Activated CD4-positive, alpha-beta T cell treated with anti-CD3 and anti-CD28 coated beads, Interleukin-2, Interleukin-6, amounts not matched to agents 100 ng/mL and 50 ng/mL, durations not matched to agents 16 hours and 8 hours (primary cell): ENCODE data around the gene ASPHD2.

Experiments used
- DNase-seq: peaks from one replicate; pipeline ENCODE4 v3.0.0-alpha.2; 2020

The ASPHD2 gene

DNA sequence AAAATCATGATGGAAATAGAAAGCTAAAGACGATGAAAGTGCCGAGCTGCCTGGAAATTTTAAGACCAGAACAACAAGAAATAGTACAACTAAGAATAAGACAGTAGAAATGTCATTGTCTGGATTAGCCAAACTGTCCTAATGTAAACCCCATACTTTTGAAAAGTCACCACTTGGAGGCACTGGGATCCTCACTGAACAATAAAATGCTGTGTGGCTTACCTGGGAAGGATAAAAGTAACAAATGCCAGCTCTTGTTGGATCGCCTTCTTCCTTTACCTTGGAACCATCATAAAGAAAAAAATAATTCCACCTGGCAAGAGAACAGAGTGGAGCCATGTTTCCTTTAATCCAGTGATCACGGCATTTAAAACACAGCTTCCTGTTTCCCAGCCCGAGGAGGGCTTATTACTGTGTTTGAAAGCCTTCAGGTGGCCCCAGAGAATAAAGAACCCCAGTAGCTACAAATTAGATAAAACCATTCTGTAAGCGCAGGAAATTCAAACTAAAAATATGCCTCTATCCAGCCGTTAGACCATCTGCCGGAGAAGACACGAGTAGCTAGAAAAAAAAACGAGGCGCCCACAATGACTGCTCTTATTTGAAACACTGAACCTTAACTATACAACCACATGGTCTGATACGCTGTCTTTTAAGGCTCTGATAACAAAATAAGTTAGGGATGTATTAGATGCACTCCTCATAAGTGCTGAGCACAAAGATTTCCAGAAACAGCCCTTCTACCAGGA, 50.2 kb downstream of the ASPHD2 start:
- no peak for DNase-seq

DNA sequence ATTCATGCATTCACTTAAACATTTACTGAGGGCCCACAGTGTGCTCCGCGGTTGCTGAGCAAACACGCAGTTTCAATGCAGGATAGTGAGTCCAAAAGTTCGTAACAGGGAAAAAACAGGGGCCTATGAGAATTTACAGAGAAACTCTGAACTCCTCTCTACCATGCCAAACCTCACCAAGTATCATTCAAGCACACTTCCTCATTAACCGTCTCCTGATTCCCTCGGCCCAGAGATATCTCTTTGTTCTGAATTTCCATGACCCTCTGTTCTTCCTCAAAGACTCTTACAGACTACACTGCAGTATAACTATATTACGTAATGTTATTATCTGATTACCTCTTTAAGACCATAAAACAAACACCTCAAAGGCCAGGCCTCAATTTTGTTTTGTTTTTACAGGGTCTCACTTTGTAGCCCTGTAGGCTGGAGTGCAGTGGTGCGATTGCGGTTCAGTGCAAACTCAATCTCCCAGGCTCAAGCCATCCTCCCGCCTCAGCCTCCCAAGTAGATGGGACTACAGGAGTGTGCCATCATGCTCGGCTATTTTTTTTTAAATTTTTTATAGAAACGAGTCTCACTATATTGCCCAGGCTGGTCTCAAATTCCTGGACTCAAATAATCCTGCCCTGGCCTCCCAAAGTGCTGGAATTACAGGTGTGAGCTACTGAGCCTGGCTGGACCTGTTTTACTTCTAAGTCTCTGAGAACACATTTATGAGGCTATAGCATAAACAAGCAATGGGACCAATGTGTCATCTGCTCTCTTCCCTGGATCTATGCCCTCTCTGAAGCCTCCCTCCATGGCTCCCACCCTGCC, 50.9 kb downstream of the ASPHD2 start:
- peak; percentile 25 for DNase-seq

DNA sequence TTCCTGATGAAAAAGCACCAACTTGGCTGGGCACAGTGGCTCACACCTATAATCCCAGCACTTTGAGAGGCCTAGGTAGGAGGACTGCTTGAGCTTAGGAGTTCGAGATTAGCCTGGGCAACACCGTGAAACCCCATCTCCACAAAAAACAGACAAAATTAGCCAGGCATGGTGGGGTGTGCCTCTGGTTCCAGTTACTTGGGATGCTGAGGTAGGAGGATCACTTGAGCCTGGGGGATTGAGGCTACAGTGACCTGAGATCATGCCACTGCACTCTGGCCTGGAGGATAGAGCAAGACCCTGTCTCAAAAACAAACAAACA, 51.5 kb downstream of the ASPHD2 start:
- DNase-seq = no peak

DNA sequence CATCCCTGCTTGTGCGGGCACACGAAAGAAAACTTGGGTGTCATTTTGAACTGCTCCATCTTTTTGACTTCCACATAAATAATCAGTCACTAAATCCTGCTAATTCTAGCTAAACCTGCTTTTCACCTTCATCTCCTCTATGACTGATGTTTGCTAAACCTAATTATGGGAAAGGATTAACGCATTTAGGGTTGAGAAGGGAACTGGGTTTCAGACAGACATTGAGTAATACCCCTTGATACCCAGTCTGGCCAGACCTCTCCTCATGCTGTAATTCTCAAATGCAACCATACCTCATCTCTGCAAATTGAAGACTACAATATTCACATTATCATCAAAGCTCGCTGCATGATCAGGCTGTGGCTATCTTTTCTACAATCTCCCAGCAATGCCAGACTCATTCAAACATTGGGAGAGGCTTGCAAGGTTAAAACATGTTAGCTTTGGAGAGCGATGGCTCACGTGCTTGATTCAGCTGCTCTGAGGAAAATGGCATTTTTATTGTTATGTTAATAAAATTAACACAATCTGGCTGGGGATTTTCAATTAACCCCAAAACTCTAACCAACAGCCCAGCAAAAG, 52.1 kb downstream of the ASPHD2 start:
- no peak for DNase-seq

DNA sequence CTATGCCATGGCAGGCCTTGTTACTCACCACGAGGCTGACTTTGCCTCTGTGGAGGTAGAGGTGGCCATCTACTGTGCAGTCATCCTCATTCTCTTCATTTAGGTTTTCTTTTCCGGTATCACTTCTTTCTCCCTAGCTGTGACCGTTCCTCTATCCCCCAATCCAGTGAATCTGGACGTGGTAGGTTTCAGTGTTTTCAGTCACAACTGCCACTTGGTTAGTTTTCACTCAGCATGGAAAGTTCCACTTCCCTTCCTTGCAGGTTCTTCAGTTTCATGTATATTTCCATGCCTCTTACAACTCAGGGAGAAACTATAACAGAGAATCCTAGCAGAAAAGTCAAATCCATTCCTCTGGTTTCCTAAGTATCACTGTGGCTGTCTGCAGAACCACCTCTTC, 52.6 kb downstream of the ASPHD2 start:
- peak; percentile 56 for DNase-seq

DNA sequence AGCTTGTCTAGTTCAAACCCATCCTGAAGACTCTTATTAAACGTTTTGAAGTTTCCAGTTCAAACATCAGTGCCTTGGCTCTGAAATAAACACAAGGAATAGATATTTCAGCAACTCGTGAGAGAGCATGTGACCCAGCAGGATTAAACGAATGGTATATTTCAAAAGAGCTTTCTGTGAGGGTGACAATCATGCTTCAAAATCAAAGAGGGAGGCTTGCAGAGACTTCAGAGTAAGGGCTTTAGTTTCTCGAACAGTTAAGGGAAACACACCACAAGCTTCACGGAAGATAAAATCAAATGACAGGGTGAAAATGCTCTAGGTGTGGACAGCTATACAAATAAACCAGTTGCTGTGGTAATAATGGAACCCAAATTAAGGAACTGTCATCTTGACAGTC, 53.1 kb downstream of the ASPHD2 start:
- peak; percentile 27 for DNase-seq

DNA sequence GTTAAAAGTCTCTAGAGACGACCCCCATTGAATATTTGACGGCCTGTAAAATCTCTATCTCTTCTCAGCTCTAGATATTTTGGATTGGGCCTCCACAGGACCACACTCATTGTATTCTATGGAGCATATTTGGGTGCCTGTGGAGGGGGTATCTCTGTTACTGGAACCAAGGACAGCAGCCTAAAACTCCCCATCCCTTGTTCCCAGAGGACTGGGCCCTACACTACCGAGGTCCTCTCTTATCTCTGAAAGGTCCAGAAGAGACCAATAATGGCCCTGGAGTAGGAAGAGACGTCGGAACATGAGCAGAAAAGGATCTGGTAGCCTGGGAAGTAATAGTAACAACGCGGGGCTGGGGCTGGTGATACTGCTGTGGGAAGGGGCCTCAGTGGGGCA, 54.0 kb downstream of the ASPHD2 start:
- DNase-seq = no peak

DNA sequence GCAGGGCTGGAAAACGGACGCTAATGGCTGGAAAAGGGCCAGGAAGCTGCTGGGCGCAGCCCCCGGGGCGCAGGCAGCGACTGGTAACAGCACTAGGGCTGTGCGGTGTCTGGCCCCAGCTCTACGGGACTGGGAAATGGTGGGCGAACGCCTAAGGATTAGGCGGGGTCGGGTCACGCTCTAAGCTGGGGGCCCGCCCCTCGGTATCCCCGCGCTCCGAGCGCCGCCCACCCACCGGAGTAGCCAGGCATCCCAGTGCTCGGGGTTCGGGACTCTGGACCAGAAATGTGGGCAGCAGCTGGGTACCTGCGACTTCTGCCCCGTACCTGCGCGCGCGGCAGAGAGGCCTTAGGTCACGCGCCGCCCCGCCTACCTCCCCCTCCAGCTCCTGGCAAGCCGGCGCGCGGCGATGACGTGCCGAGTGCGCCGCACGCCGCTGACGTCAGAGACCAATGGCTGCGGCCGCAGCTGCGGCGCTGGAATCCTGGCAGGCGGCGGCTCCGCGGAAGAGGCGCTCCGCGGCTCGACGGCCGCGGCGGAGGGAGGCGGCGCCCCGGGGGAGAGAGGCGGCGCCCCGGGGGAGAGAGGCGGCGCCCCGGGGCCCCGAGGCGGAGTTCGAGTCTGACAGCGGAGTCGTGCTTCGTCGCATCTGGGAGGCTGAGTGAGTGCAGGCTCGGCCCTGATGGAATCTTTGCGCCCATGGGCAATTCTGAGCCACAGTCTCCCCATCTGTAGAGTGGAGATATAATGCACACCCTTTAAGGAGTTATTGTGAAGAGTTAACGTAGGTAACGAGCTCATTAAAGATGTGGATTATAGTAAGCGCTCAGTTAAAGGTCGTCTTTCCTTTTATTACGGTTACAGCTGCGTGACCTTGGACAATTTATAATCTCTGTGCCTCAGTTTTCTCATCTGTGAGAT, 54.6 kb downstream of the ASPHD2 start, which contains the start of the genes HPS4 and SRRD:
Gene HPS4, minus strand, starts transcription at position 345 of the 921 bp plus-strand sequence. CDS start 2,021 bp downstream, outside the sequence.
Gene SRRD, plus strand, starts transcription at position 439 of the 921 bp plus-strand sequence. Its CDS starts 14 bp downstream, at position 453.
- DNase-seq = peak; percentile 95

DNA sequence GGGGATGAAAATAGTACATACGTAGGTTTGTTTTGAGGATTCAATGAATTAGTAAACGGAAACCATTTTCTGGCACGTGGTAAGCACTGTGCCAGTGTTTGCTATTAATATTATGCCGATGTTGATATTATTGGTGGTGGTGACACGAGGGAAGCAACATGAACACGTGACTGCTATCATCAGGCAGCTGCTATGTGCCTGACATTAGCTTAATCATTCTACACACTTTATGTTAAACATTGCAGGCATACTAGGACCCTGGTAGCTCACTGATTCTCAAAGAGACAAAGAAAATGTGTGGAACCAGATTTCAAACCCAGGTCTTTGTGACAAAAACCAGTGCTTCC, 55.3 kb downstream of the ASPHD2 start:
- peak; percentile 33 for DNase-seq

DNA sequence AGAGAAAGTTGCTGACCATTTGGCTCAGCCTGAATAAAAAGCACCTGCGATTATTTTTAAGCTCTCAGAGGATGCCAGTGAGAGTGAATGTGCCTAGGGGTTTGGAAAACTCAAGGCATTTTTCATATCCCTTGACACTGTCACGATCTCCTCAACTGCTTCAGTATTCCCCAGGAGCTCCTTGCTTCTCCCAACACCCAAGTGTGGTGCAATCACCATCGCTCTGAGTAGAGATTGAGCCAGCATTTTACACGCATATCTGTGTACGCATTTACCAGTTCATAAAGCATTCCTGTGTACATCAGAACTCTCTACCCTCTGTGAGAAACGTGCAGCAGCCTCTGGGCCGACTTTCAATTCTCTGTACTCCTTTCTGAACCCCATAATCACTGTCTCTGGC, 56.0 kb downstream of the ASPHD2 start:
- DNase-seq = no peak

DNA sequence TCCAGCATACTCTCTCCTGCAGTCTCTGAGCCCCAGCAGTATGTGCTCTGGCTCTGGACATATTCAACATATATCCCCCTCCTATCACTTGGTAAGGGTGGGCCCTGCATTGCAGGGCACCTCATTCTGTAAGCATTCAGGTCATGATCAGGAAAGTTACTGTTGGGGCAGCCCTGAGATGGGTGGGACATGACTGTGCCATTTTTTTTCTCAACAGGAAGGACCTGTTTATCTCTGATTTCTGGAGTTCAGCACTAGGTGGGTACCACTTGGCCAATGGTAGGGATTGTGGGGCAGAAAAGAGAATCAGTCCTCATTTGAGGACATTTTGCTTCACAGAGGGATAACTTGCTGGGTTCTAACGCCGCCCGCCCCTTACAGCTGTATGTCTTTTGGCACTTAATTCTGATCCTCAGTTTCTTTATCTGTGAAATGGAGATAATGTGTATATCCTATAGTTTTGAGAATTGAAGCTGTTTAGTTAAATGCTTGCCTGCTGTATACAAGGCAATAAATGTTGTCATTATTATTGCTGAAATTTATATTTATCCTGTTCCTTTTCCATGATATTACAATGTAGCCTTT, 56.8 kb downstream of the ASPHD2 start:
- no peak for DNase-seq

DNA sequence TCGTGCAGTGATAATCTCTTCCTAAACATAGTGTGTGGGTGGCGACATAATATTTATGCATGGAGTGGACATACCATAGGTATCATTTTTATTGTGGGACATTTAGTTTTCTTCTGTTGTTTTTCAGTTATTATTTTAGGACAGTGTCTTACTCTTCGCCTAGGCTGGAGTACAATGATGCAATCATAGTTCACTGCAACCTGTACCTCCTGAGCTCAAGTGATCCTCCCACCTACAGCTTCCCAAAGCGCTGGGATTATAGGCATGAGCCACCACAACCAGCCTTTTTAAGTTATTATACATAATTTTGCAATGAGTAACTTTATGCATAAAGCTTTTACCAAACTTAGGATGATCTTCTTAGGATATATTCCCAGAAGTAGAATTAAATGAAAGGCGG, 57.3 kb downstream of the ASPHD2 start:
- DNase-seq = no peak

DNA sequence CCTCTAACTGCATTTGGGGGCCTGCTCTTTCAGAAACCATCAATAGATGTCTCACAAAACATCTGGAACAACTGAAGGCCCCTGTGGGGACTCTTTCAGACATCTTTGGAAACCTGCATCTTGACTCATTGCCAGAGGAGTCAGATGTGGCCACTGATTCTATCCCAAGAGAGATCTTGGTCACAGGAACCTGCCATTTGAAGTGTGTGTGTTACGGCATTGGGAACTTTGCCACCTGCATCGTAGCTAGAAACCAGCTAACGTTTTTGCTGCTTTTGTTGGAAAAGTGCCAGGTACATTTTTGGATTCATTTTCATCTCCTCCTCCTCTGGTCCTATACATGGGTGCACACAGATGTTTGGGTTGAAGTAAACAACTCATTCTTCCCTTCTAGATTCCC, 58.9 kb downstream of the ASPHD2 start:
- no peak for DNase-seq

DNA sequence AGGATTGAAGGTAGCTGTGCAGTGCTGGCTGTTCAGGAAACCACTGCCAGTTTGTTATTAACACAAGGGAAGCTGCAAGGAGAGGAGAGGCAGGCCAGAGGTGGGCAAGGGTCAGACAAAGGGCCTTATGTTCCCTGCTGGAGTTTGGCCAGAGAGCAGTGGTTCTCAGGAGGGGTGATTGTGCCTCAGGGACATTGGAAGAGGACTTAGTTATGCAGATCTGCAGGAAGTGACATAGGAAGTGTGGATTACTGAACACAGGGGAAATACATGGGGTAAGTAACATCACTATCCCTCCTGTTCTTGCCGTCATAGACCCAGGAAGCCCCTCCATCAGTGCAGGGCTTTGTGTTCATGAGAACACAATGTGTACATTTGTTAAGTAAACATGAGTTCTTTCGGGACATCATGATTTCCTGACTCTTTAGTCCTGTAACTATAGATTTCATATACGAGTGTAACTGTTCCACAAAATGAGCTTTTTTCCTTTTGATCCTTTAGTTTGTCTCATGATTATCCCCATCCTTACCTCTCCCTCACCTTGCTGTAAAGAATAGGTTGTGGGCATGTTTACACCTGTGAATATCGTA, 60.5 kb downstream of the ASPHD2 start:
- no peak for DNase-seq

DNA sequence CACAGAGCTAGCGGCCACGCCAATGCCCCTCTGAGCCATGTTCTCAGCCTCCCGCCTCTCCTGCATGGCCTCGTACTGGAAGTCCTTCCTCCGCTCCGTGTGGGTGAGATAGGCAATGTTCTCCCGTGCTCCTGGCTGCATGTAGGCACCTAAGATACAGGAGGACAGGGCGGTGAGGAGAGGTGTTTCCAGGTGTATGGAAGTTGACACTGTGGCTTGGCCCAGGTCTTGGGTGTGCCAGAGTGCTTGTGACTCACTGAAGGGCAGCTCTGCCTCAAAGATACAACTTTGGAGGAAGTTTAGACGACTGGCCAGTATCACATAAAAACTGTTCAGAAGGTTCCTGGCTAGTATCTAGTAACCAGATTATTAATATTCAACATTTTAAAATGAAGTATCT, 63.2 kb downstream of the ASPHD2 start:
- no peak for DNase-seq

DNA sequence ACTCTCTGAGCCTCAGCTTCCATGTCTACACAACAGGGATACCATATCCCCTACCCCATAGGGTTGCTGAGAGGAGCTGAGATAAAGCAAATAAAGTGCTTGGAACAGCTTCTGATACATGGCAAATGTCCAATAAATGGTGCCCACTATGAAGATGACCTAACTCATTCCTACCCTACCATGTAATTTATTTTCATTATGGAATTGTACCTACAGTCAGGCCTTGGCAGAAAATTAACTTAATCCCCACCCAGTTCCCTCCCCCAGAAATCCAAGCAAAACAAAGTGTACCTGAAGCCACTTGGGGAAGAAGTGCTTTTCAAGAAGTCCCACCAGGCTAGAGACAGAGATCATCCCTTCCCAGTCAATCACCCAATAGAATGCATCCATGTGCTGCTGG, 65.4 kb downstream of the ASPHD2 start:
- no peak for DNase-seq
